ENCODE results near the gene NDUFC1. TPM values are rescaled to one million over a fixed set of nuclear protein-coding genes. Genes with fewer than 3 reads are reported as not detected.

NDUFC1 gene
- total and polyA plus RNA-seq, 2 of the 8 experiments (the other 6 are each of a cell fraction or from before 2014, with no cell fraction given), result 41.9 to 62.0 TPM

DNA sequence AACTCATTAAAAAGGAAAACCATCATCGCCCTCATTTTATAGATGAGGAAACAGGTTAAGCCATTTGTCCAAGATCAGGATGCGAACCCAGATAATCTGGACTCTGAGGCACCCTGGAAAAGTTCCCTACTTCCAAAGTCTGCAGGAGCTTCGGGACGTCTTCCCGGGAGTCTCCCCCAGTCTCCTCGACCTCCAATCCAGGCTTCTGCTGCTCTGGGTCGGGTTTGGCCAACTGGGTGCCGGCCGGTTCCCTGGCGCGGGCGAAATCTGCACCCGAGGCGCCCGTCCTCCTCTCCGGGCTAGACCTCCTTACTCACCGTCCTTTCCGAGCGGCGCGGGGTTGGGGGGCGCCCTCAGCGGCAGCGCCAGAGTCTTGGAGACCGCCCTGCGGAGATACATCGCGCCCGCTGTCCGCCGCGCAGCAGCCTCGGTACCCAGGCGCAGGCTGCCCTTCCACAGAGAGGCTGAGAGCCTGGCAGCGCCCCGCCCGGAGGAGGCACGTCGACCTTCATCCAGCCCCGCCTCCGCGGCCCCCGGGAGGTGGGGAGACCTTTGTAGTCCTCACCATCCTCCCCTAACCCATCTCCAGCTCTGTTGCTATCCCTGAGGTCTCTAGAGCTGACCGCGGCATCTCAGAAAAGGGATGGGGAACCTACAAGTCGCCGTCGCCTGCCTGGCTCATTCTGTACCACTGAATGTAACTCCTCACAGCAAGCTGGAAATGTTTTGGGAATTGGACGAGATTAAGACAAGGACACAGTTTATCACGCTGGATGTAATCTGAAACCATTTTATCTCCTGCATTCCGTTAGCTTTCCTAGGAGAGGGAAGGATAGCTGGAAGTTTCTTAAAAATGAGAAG lies 22.3 kb downstream of the NDUFC1 start, which contains the start of gene MGARP (continued):
- TF ChIP-seq SRF (IDR thresholded peaks at IDR 0.05; ENCODE audit: low read depth, low read length) (no peak; the same call in 1 of the 2 replicates), RXRA (IDR thresholded peaks at IDR 0.05; ENCODE audit: insufficient read depth, low read depth, low read length) (no peak), NANOG (IDR thresholded peaks at IDR 0.05; ENCODE audit: insufficient read depth, low read depth, low read length, poor library complexity, severe bottlenecking) (peak; percentile 4), BCL11A (IDR thresholded peaks at IDR 0.05; ENCODE audit: low read depth in 2 of 2, low read length in 2 of 2) (no peak), FOSL1 (IDR thresholded peaks at IDR 0.05; ENCODE audit: insufficient read depth, low read depth, low read length) (no peak), POU5F1 (IDR thresholded peaks at IDR 0.05; ENCODE audit: low read depth, low read length) (no peak), SAP30 (IDR thresholded peaks at IDR 0.05; ENCODE audit: insufficient read depth, insufficient replicate concordance, low read length) (no peak), SP2 (IDR thresholded peaks at IDR 0.05; ENCODE audit: low read length) (no peak), CTBP2 (IDR thresholded peaks at IDR 0.05; ENCODE audit: borderline replicate concordance, insufficient read depth, insufficient read length, low read length) (peak; percentile 89), SUZ12 (IDR thresholded peaks at IDR 0.05; ENCODE audit: low read length) (peak; percentile 58; the same call in 1 of the 2 replicates), EGR1 (IDR thresholded peaks at IDR 0.05; ENCODE audit: borderline replicate concordance, low read depth, low read length) (no peak), CHD1 (IDR thresholded peaks at IDR 0.05; ENCODE audit: low read depth, low read length) (no peak), KDM4A (IDR thresholded peaks at IDR 0.05; ENCODE audit: low read depth, low read length, severe bottlenecking) (peak; percentile 71), RFX5 (IDR thresholded peaks at IDR 0.05; ENCODE audit: borderline replicate concordance, low read depth, low read length) (no peak; the same call in 1 of the 2 replicates), JUN (IDR thresholded peaks at IDR 0.05; ENCODE audit: low read depth, low read length) (no peak), GTF2F1 (IDR thresholded peaks at IDR 0.05; ENCODE audit: borderline replicate concordance, low read depth, low read length) (no peak), RBBP5 (IDR thresholded peaks at IDR 0.05; ENCODE audit: borderline replicate concordance, low read depth, low read length) (no peak), YY1 (IDR thresholded peaks at IDR 0.05; ENCODE audit: low read depth, low read length) (peak; percentile 75)
- TF ChIP-seq, protein P1, sequence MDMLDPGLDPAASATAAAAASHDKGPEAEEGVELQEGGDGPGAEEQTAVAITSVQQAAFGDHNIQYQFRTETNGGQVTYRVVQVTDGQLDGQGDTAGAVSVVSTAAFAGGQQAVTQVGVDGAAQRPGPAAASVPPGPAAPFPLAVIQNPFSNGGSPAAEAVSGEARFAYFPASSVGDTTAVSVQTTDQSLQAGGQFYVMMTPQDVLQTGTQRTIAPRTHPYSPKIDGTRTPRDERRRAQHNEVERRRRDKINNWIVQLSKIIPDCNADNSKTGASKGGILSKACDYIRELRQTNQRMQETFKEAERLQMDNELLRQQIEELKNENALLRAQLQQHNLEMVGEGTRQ (IDR thresholded peaks at IDR 0.05; ENCODE audit: low read length), result no peak
- TF ChIP-seq, protein P2, sequence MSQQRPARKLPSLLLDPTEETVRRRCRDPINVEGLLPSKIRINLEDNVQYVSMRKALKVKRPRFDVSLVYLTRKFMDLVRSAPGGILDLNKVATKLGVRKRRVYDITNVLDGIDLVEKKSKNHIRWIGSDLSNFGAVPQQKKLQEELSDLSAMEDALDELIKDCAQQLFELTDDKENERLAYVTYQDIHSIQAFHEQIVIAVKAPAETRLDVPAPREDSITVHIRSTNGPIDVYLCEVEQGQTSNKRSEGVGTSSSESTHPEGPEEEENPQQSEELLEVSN (IDR thresholded peaks at IDR 0.05), result no peak
